IPS-NIHi7 (cell line): Measurements from ENCODE around the gene GMDS.

ENCODE experiments used
- DNase-seq: peaks from one replicate; pipeline ENCODE4 v3.0.0; 2012; ENCODE audit warnings: mixed read lengths; ENCODE audit errors: extremely low spot score

The GMDS gene

DNA sequence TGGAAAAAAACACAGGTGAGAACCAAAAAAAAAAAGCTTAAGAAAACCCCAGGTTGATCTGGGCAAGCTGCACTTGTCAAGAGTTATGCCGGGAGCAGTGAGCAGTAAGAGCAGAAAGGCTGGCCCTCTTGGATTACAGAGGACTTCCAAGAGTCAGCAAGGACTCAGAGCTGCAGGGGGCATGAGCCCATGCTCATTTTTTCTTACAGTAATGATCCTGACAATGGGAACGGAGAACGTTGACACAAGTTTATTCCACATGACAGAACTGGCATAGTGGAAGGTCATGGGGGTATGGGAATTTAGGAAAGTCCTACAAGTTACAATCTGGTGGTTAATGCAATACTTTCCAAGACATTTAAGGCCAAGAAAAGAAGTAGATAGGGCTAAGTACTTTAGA, 256.6 kb downstream of the GMDS start:
- DNase-seq = no peak

DNA sequence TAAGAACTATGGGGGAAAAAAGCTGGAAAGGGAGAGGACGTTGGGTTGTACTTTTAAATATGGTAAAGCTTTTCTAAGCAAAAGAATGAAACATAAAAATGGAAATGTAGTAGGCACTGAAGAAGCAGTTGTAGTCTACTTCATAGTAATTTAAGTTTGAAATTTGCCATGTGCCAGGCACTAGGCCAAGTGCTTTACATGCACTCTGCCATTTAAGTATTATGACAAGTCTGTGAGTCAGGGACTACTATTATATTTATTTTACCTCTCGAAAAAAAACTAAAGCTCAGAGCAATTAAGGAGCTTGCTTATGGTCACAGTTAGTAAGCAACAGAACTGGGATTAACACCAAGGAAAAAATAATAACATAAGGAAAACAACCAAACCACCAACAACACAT, 257.8 kb downstream of the GMDS start:
- DNase-seq = no peak

GRCh38 chr6:1986454-1987243, 258.8 kb downstream of the GMDS start:
- DNase-seq = no peak

DNA sequence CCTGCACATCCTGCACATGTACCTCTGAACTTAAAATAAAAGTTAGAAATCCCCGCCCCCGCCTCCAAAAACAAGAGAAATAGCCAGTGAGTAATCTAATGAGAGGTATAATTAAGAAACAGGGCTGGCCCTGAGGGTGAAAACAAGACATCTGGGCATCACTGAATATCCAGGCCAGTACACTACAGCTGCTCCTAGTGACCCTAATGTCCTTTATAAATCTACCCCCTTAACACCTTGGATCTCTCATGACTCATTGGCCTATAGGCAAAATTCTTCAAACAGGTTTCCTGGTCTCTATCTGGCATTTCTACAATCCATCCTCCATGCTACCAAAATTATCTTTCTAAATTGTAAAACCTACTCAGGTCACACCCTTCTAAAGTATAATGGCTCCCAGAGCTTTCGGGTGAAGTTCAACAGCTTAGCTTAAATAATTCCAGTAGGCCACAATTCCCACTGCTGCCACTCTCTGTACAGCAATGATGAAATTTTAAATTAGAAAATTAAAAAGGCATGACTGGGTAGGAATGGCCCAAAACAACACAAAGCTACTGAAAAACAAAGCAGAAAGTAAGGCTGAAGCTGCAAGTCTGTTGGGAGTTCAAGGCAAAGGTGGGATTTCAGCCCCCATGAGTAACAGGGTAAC, 260.9 kb downstream of the GMDS start:
- no peak for DNase-seq

DNA sequence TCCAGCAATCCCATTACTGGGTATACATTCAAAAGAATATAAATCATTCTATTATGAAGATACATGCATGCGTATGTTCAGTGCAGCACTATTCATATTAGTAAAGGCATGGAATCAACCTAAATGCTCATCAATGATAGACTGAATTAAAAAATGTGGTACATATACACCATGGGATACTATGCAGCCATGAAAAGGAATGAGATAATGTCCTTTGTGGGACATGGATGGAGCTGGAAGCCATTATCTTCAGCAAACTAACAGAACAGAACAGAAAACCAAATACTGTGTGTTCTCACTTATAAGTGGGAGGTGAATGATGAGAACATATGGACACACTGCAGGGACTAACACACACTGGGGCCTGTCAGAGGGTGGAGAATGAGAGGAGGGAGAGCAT, 261.6 kb downstream of the GMDS start:
- DNase-seq = no peak

GRCh38 chr6:1972962-1973361, 272.4 kb downstream of the GMDS start:
- no peak for DNase-seq

GRCh38 chr6:1971612-1972011, 273.8 kb downstream of the GMDS start:
- DNase-seq = no peak

DNA sequence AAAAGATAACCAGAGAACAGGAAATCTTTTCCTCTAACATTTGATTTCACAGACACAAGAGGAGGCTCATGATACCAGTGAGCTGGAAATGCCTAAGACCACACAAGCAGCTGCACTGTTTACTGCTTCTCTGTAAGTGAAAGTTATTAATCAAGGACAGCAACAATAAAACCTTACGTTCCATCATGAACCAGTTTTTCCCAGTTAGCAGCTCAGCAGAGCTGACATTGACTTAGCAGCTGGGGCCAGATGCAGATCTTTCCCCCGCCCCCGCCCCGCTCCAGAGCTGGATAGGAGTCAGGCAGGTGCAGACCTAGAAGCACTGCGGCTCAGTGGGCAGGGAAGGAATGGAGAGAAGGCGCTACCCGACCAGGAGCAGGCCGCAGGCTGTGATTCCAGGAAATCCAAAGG, 275.2 kb downstream of the GMDS start:
- DNase-seq = no peak

- DNase-seq = no peak
Measured at GRCh38 chr6:1966713-1967112, 278.7 kb downstream of the GMDS start.

GRCh38 chr6:1965596-1966224, 279.7 kb downstream of the GMDS start:
- no peak for DNase-seq

DNA sequence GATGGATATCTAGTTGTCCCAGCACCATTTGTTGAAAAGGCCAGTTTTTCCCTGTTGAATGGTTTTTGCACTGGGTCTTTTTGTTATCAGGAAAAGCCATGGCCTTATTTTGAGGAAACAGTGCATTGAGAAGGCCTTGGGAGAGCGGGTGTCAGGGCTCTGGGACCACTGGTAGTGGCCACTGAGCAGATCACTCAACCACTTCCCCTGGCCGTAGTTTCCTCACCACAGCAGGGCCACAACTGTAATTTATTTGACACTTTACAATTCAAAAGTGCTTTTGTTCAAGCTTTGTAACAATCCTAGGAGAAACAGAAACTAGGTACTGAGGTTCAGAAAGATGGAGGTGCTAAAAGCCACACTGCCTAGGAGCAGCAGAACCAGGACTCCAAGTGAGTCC, 281.8 kb downstream of the GMDS start:
- no peak for DNase-seq

- DNase-seq = no peak
Measured at GRCh38 chr6:1962201-1962600, 283.2 kb downstream of the GMDS start.

GRCh38 chr6:1960486-1961142, 284.8 kb downstream of the GMDS start:
- DNase-seq = no peak

GRCh38 chr6:1958257-1958656, 287.1 kb downstream of the GMDS start:
- no peak for DNase-seq

- no peak for DNase-seq
Measured at GRCh38 chr6:1957746-1958145, 287.7 kb downstream of the GMDS start.

GRCh38 chr6:1952740-1953360, 292.6 kb downstream of the GMDS start:
- DNase-seq = no peak

GRCh38 chr6:1950631-1951030, 294.8 kb downstream of the GMDS start:
- DNase-seq = no peak

DNA sequence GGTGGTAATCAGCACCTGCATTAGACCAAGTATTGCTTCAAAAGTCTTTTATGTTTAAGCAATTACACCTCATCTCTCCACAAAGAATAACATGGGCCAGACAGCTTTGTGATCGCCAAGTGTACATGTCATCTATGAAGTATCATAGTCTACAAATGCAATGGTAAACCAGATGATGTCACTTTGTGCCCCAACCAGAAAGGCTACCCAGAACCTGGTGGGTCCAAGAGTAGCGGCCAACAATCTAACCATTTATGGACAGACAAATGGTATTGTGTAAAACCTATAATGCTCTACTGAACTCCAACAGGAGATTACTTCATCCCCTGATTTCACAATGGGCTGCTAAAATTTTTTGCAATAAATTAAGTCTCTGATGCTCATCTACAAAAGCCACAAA, 295.9 kb downstream of the GMDS start:
- DNase-seq = no peak

GRCh38 chr6:1947922-1948321, 297.5 kb downstream of the GMDS start:
- no peak for DNase-seq

DNA sequence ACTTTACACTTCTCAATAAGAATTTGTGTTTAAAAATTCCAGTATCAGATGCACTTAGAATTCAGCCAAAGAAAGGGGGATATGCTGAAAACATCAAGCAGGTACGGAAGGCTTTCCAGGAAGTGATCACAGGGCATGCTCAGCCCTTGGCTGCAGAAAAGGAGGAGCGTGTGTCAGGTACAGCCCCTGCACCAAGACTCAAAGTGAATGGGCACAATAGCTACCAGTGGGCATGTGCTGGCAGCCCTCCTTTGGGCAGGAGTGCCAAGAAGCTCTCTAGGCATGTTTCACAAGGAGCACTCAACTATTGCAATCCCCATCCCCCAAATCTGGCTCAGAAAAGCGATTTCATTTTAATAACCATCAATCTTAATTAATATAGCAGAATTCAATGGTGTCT, 298.8 kb downstream of the GMDS start:
- DNase-seq = no peak

DNA sequence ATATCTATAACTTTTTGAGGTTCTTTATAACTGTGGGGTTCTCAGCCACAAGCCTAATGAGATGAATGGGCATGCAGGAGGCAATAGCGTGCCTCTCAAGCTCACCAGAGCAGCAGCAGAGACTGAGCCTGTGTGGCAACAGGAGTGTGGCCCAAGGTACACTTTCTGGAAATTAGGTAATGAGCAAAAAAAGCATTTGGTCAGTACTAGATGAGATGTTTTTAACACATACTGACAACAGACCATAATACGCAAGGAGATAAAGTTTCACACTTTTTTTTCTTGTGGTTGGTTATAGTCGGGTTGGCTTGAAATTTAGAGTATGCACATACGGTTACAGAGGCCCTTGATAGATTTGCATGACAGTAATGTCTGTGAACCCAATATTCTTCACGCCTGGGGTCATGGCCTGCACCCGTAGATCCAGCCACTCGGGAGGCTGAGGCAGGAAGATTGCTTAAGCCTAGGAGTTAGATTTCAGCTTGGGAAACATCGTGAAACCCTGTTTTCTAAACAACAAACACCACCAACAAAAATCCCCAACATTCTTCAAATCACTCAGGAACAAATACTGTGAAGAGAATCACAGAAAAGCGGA, 300.1 kb downstream of the GMDS start:
- no peak for DNase-seq

DNA sequence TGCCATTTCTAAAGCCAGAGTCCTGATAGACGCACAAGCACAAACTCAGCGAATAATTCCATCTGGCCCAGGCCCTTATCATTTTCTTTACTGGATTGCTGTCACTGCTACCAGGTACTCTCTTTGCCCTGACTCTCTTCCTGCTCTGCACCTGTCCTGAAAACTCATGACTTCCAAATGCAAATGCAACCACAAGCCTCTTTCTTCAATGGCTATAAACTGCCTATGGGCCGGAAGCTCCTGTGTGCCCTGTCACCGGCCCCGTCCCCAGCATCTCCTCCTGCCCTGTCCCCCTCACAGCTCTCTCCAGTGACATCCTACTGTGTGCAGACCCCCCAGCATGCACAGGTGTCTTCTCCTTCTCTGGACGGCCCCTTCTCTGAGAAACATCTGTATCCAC, 302.6 kb downstream of the GMDS start:
- DNase-seq = no peak
